Mesothelial cell of epicardium (in vitro differentiated cells): ENCODE measurements around the gene CCDC63. TPM values are rescaled to one million over a fixed set of nuclear protein-coding genes. Genes with fewer than 3 reads are reported as not detected.

Experiments
- DNase-seq, 2 experiments: peaks; one replicate each; pipeline ENCODE4 v3.0.0; 2021; ENCODE audit warnings: low spot score in 2 of 2; ENCODE audit not compliant: unreplicated experiment in 2 of 2
- H3K27ac Mint-ChIP-seq: 2 replicates; pipeline ENCODE4 v1.8.0; 2021; ENCODE audit warnings: mixed read lengths
- H3K27me3 Mint-ChIP-seq: 2 replicates; pipeline ENCODE4 v1.8.0; 2021; ENCODE audit warnings: low read depth, mixed read lengths
- H3K36me3 Mint-ChIP-seq: 2 replicates; pipeline ENCODE4 v1.8.0; 2021; ENCODE audit warnings: mixed read lengths
- H3K4me1 Mint-ChIP-seq: 2 replicates; pipeline ENCODE4 v1.8.0; 2021; ENCODE audit warnings: mixed read lengths
- H3K4me3 Mint-ChIP-seq: 2 replicates; pipeline ENCODE4 v1.8.0; 2021; ENCODE audit warnings: mild to moderate bottlenecking, moderate library complexity, mixed read lengths
- H3K9me3 Mint-ChIP-seq: 2 replicates; pipeline ENCODE4 v1.8.0; 2021; ENCODE audit warnings: mixed read lengths
- total RNA-seq: library from RNA; stranded (reverse); gene quantifications from 3 replicates; pipeline ENCODE4 v1.2.1, GENCODE V29; 2021
- TF ChIP-seq, protein P1 (sequence below): fragments of 200-600 bp; sonication (generic); IDR thresholded peaks from one replicate; pipeline ENCODE4 v1.5.0; 2021; ENCODE audit warnings: antibody characterized with exemption; ENCODE audit not compliant: unreplicated experiment

Gene CCDC63
- total RNA-seq, 1 donor from 2014 or later: not detected

- DNase-seq: no peak
- H3K4me3 Mint-ChIP-seq: no peak overlapping the region
These were observed 61.8 kb downstream of the CCDC63 start for GRCh38 chr12:110908377-110909152.

DNA sequence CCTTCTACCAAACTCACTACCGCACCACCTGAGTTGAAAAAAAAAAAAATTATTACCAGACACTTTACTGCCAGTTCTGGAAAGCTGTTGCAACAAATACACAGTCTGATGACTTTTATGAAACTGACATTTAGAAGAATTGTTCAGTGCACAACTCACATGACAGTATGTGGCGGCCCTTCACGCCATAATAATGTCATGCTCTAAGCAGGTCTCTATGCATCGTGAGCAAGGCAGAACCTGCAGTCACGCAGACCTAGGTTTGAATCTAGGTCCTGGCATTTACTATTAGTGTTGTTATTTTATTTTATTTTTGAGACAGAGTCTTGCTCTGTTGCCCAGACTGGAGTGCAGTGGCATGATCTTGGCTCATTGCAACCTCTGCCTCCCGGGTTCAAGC, 65.5 kb downstream of the CCDC63 start:
- H3K27me3 Mint-ChIP-seq: no peaks in the 10 kb centered on the region
- no peak overlapping the region for H3K4me3 Mint-ChIP-seq
- TF ChIP-seq, protein P1, sequence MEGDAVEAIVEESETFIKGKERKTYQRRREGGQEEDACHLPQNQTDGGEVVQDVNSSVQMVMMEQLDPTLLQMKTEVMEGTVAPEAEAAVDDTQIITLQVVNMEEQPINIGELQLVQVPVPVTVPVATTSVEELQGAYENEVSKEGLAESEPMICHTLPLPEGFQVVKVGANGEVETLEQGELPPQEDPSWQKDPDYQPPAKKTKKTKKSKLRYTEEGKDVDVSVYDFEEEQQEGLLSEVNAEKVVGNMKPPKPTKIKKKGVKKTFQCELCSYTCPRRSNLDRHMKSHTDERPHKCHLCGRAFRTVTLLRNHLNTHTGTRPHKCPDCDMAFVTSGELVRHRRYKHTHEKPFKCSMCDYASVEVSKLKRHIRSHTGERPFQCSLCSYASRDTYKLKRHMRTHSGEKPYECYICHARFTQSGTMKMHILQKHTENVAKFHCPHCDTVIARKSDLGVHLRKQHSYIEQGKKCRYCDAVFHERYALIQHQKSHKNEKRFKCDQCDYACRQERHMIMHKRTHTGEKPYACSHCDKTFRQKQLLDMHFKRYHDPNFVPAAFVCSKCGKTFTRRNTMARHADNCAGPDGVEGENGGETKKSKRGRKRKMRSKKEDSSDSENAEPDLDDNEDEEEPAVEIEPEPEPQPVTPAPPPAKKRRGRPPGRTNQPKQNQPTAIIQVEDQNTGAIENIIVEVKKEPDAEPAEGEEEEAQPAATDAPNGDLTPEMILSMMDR: no peak
- no peaks in the 10 kb centered on the region for H3K4me1 Mint-ChIP-seq
- H3K27ac Mint-ChIP-seq: no peak overlapping the region
- no peaks in the 10 kb centered on the region for H3K9me3 Mint-ChIP-seq
- H3K36me3 Mint-ChIP-seq: no peaks in the 10 kb centered on the region
- DNase-seq: no peak

More at GRCh38 chr12:110908377-110909152, 61.8 kb downstream of the CCDC63 start:
- Mint-ChIP-seq H3K27me3 (peaks cover 3% of the 10 kb centered on the region), H3K9me3 (no peaks in the 10 kb centered on the region), H3K27ac (no peak overlapping the region), H3K36me3 (no peaks in the 10 kb centered on the region), H3K4me1 (no peaks in the 10 kb centered on the region)
- TF ChIP-seq, protein P1: no peak

DNA sequence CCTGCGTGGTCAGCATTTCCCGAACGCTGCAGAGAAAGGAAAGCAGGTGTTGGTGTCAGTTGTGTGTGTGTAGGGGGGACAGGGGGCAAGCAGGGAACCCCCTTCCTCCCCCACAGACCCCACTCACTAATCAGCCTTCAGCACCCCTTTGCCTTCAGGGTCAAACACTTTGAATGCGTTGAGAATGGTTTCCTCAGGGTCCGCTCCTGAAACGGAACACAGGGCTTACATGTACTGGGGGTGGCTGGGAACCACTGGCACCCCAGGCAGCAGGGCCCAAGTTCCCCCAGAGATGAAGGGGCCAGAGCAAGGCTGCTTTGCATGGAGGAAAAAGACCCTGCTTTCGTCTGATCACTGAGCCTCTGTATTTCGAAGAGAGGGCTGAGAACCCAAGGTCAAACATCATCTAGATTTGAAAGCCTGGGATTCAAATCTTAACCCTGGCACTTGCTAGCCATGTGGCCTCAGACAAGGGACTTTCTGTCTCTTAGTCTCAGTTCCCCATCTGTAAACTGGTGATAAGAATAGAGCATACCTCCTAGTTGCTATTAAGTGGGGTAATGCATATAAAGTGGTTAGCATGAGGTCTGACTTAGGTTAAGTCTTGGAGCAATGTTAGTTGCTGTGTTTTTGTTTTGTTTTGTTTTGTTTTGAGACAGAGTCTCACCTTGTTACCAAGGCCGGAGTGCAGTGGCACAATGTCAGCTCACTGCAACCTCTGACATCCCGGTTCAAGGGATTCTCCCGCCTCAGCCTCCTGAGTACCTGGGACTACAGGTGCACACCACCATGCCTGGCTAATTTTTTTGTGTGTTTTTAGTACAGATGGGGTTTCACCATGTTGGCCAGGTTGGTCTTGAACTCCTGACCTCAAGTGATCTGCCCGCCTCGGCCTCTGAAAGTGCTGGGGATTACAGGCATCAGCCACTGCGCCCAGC, 66.6 kb downstream of the CCDC63 start:
- Mint-ChIP-seq H3K27me3 (peaks cover 4% of the 10 kb centered on the region), H3K27ac (no peak overlapping the region), H3K4me1 (peaks cover 3% of the 10 kb centered on the region), H3K36me3 (no peaks in the 10 kb centered on the region), H3K9me3 (no peaks in the 10 kb centered on the region), H3K4me3 (no peak overlapping the region)
- no peak for DNase-seq
- TF ChIP-seq, protein P1: no peak

- no peak for DNase-seq
- H3K4me3 Mint-ChIP-seq: no peak overlapping the region
- H3K27ac Mint-ChIP-seq: no peak overlapping the region
These were observed 69.6 kb downstream of the CCDC63 start for GRCh38 chr12:110916295-110916875.

GRCh38 chr12:110917467-110917866, 70.7 kb downstream of the CCDC63 start:
- Mint-ChIP-seq H3K27ac (no peak overlapping the region), H3K27me3 (peaks cover 27% of the 10 kb centered on the region), H3K36me3 (no peaks in the 10 kb centered on the region), H3K4me1 (peaks cover 3% of the 10 kb centered on the region), H3K9me3 (no peaks in the 10 kb centered on the region), H3K4me3 (no peak overlapping the region)
- no peak for DNase-seq
- TF ChIP-seq, protein P1: no peak

More at GRCh38 chr12:110916295-110916875, 69.6 kb downstream of the CCDC63 start:
- Mint-ChIP-seq H3K27me3 (peaks cover 27% of the 10 kb centered on the region), H3K4me1 (peaks cover 3% of the 10 kb centered on the region), H3K36me3 (no peaks in the 10 kb centered on the region), H3K9me3 (no peaks in the 10 kb centered on the region)
- TF ChIP-seq, protein P1: no peak
